Endodermal cell (in vitro differentiated cells): ENCODE data around the gene ADK. TPM values are rescaled to one million over a fixed set of nuclear protein-coding genes. Genes with fewer than 3 reads are reported as not detected.
"Not testable (repeated sequence)": the region's sequence is repeated elsewhere in the genome, so short reads cannot be mapped to it uniquely, and the experiment has no call there.

ENCODE experiments used
- DNase-seq: peaks from one replicate; pipeline ENCODE4 v3.0.0-alpha.2; 2017
- H3K27ac ChIP-seq: 2 replicates; pipeline ENCODE4 v1.5.1; 2013; ENCODE audit warnings: mild to moderate bottlenecking, low read depth, low read length, moderate library complexity
- H3K27me3 ChIP-seq: 2 replicates; pipeline ENCODE4 v1.6.1; 2013; ENCODE audit warnings: mild to moderate bottlenecking, low read length, moderate library complexity; ENCODE audit not compliant: insufficient read depth, control insufficient read depth, poor library complexity, severe bottlenecking
- H3K36me3 ChIP-seq: 2 replicates; pipeline ENCODE4 v1.7.0; 2013; ENCODE audit warnings: mild to moderate bottlenecking, low read length, moderate library complexity; ENCODE audit not compliant: control insufficient read depth, insufficient read depth
- H3K4me1 ChIP-seq: one replicate; pipeline ENCODE4 v1.7.0; 2013; ENCODE audit warnings: low read length; ENCODE audit not compliant: control insufficient read depth, insufficient read depth
- H3K4me3 ChIP-seq: 2 replicates; pipeline ENCODE4 v1.5.1; 2013; ENCODE audit warnings: mild to moderate bottlenecking, low read length, moderate library complexity
- H3K9ac ChIP-seq: 2 replicates; pipeline ENCODE4 v1.6.1; 2013; ENCODE audit warnings: mild to moderate bottlenecking, low read length, moderate library complexity; ENCODE audit not compliant: poor library complexity, severe bottlenecking; ENCODE audit errors: extremely low read depth
- H3K9me3 ChIP-seq: 2 replicates; pipeline ENCODE4 v1.6.1; 2013; ENCODE audit warnings: mild to moderate bottlenecking, low read length, moderate library complexity; ENCODE audit not compliant: control insufficient read depth
- H3K27ac Mint-ChIP-seq: 2 replicates; pipeline ENCODE4 v1.8.0; 2020; ENCODE audit warnings: mixed read lengths
- H3K27me3 Mint-ChIP-seq: 2 replicates; pipeline ENCODE4 v1.8.0; 2021; ENCODE audit warnings: mild to moderate bottlenecking, mixed read lengths; ENCODE audit not compliant: insufficient read depth
- H3K36me3 Mint-ChIP-seq: 2 replicates; pipeline ENCODE4 v1.8.0; 2020; ENCODE audit warnings: low read depth, mixed read lengths
- H3K4me1 Mint-ChIP-seq: 2 replicates; pipeline ENCODE4 v1.8.0; 2020; ENCODE audit warnings: mixed read lengths
- H3K4me3 Mint-ChIP-seq: 2 replicates; pipeline ENCODE4 v1.8.0; 2020; ENCODE audit warnings: mild to moderate bottlenecking, moderate library complexity, mixed read lengths
- H3K9me3 Mint-ChIP-seq: 2 replicates; pipeline ENCODE4 v1.8.0; 2020; ENCODE audit warnings: mild to moderate bottlenecking, mixed read lengths
- CTCF ChIP-seq: fragments of 200-600 bp; sonication (generic); conservative IDR thresholded peaks from 2 replicates; pipeline ENCODE4 v1.5.0; 2021; ENCODE audit warnings: antibody characterized with exemption, mild to moderate bottlenecking
- WGBS, 2 experiments: methylation state at CpG; one replicate each; pipeline versions ENCODE4 v1.1.5 to v1.1.7; 2013; ENCODE audit warnings: missing lambda C conversion rate in 2 of 2, mixed read lengths in 1 of 2; ENCODE audit not compliant: insufficient coverage in 1 of 2, insufficient read length in 1 of 2; 5-methylcytosine and 5-hydroxymethylcytosine counted together
- total RNA-seq, 2 donors: library from RNA; stranded (reverse); fragmentation: NEBNext Ultra II Directional in 1 of 2; extraction: Animal tissue kit (Norgen Biotek cat#: 25700) in 1 of 2; gene quantifications; 2 replicates in 1 of 2; 3 replicates in 1 of 2; pipeline ENCODE4 v1.2.1, GENCODE V29; 2021

ADK gene
- total RNA-seq, 2 donors from 2014 or later = 23.6 to 36.7 TPM

GRCh38 chr10:74347522-74347921 lies 196.5 kb downstream of the ADK start:
- H3K9me3 ChIP-seq = peaks cover 18% of the 10 kb centered on the region
- Mint-ChIP-seq H3K27me3 (no peaks in the 10 kb centered on the region), H3K4me3 (no peak overlapping the region), H3K9me3 (peaks cover 17% of the 10 kb centered on the region), H3K4me1 (no peaks in the 10 kb centered on the region), H3K36me3 (peaks cover 12% of the 10 kb centered on the region), H3K27ac (no peak overlapping the region)
- H3K27me3 ChIP-seq = no peaks in the 10 kb centered on the region
- 97 to 100% methylated on average over 3 to 6 of the region's 6 CpGs for WGBS, 2 experiments
- no peak for DNase-seq
- no peak overlapping the region for H3K27ac ChIP-seq
- H3K9ac ChIP-seq = no peak overlapping the region
- no peaks in the 10 kb centered on the region for H3K4me1 ChIP-seq
- TF ChIP-seq CTCF = no peak
- no peak overlapping the region for H3K4me3 ChIP-seq
- no peaks in the 10 kb centered on the region for H3K36me3 ChIP-seq

- H3K9ac ChIP-seq, H3K27me3 Mint-ChIP-seq, H3K4me3 Mint-ChIP-seq, DNase-seq, H3K9me3 ChIP-seq, H3K36me3 Mint-ChIP-seq, H3K36me3 ChIP-seq, H3K27ac ChIP-seq, H3K4me3 ChIP-seq, H3K27ac Mint-ChIP-seq, H3K27me3 ChIP-seq, H3K4me1 ChIP-seq, H3K4me1 Mint-ChIP-seq: not testable (repeated sequence)
- H3K9me3 Mint-ChIP-seq = peaks cover 12% of the 10 kb centered on the region
- WGBS, 2 experiments = 96 to 100% methylated on average over 2 to 3 of the region's 3 CpGs
Observed at GRCh38 chr10:74353021-74353420, 202.0 kb downstream of the ADK start.

GRCh38 chr10:74361678-74362077 lies 210.7 kb downstream of the ADK start:
- Histone ChIP-seq H3K4me3 (no peak overlapping the region), H3K27ac (no peak overlapping the region), H3K9ac (no peak overlapping the region), H3K27me3 (no peaks in the 10 kb centered on the region), H3K36me3 (peaks cover 12% of the 10 kb centered on the region), H3K9me3 (peaks cover 33% of the 10 kb centered on the region), H3K4me1 (no peaks in the 10 kb centered on the region)
- Mint-ChIP-seq H3K27ac (no peak overlapping the region), H3K9me3 (peaks cover 21% of the 10 kb centered on the region), H3K4me1 (peaks cover 9% of the 10 kb centered on the region), H3K27me3 (no peaks in the 10 kb centered on the region), H3K36me3 (peaks cover 21% of the 10 kb centered on the region), H3K4me3 (no peak overlapping the region)
- DNase-seq = no peak
- no peak for TF ChIP-seq CTCF

GRCh38 chr10:74363727-74364126 lies 212.7 kb downstream of the ADK start:
- Mint-ChIP-seq H3K4me3 (no peak overlapping the region), H3K4me1 (peaks cover 9% of the 10 kb centered on the region), H3K36me3 (peaks cover 19% of the 10 kb centered on the region), H3K9me3 (peaks cover 21% of the 10 kb centered on the region), H3K27ac (no peak overlapping the region), H3K27me3 (no peaks in the 10 kb centered on the region)
- Histone ChIP-seq H3K9me3 (peaks cover 26% of the 10 kb centered on the region), H3K27me3 (no peaks in the 10 kb centered on the region), H3K36me3 (peaks cover 6% of the 10 kb centered on the region), H3K27ac (no peak overlapping the region), H3K4me3 (no peak overlapping the region), H3K4me1 (no peaks in the 10 kb centered on the region), H3K9ac (no peak overlapping the region)
- DNase-seq = no peak
- no peak for TF ChIP-seq CTCF
- WGBS, 2 experiments = 98 to 100% methylated on average over 1 to 2 of the region's 2 CpGs
